Measurements from ENCODE around the gene CAPZA2.

- no peak for TF ChIP-seq EZH2 (IDR thresholded peaks at IDR 0.05; ENCODE audit: insufficient read depth, poor library complexity, severe bottlenecking)
- TF ChIP-seq EZH2phosphoT487 (IDR thresholded peaks at IDR 0.05; ENCODE audit: insufficient read depth, low read depth) = no peak
Observed at GRCh38 chr7:116938678-116939077, 76.3 kb downstream of the CAPZA2 start.
